Endometrial microvascular endothelial cells (primary cell): ENCODE results near the gene SERPINA10. TPM values are rescaled to one million over a fixed set of nuclear protein-coding genes. Genes with fewer than 3 reads are reported as not detected.

ENCODE experiments used
- total RNA-seq: library from RNA; depleted of rRNA; stranded (reverse); fragments of >200 nt; gene quantifications from one replicate; pipeline ENCODE4 v1.2.3, GENCODE V29; 2015; ENCODE audit errors: inconsistent ontology term

The SERPINA10 gene
- total RNA-seq, 1 donor from 2014 or later: not detected

Other genes starting within 250 kb of the SERPINA10 start
- 110 TPM for gene DDX24, start 212.1 kb downstream of the SERPINA10 start, total RNA-seq
- gene IFI27L1, start 212.0 kb downstream of the SERPINA10 start, total RNA-seq: 23.3 TPM
- gene IFI27, start 182.5 kb downstream of the SERPINA10 start, total RNA-seq: 1,781 TPM
- gene IFI27L2, start 163.7 kb downstream of the SERPINA10 start, total RNA-seq: 82.9 TPM
- not detected for gene PPP4R4, start 118.9 kb downstream of the SERPINA10 start, total RNA-seq
- gene SERPINA6, start 30.1 kb upstream of the SERPINA10 start, total RNA-seq: not detected
- not detected for gene SERPINA2, start 73.4 kb upstream of the SERPINA10 start, total RNA-seq
- not detected for gene SERPINA1, start 95.3 kb upstream of the SERPINA10 start, total RNA-seq
- gene SERPINA11, start 159.5 kb upstream of the SERPINA10 start, total RNA-seq: not detected
- not detected for gene SERPINA9, start 182.9 kb upstream of the SERPINA10 start, total RNA-seq
- gene SERPINA12, start 216.2 kb upstream of the SERPINA10 start, total RNA-seq: not detected